ENCODE measurements around the gene DCBLD1. TPM values are rescaled to one million over a fixed set of nuclear protein-coding genes. Genes with fewer than 3 reads are reported as not detected.

DCBLD1 gene
- total and polyA plus RNA-seq, 12 donors = 2.7 to 7.2 (median 4.2) TPM

DNA sequence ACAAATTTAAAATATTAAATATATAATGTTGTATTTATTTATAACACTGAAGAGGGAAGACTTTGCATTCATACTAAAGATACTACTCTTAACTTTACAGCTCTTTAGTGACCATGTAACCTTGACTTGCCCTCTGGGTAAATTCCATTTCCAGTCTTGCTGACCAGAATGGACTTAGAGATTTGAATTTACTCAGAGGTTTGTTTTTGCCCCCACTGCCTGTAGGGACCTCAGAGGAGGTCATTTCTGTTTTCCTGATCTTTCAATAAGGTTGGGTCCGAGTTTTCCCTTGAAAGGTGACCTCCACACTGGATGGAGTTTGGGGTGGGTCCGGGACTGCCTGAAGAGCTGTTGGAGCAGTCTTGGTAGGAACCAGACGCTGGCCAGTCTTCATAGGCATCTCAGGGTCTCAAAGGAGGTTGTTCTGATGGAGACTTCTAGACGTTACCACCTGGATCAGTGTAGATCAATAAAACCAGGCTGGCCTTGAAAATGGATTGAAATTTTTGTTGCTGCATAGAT lies 26.0 kb downstream of the DCBLD1 start:
- H3K4me3 ChIP-seq = no peak overlapping the region
- peaks cover 0 to 32% (median 0%) of the 10 kb centered on the region in 9 donors for H3K36me3 ChIP-seq
- peaks cover 0 to 28% (median 7%) of the 10 kb centered on the region in 9 donors for H3K4me1 ChIP-seq
- 94 to 97% methylated on average over 4 of the region's 4 CpGs for WGBS, 2 donors
- H3K27me3 ChIP-seq = no peaks in the 10 kb centered on the region
- no peaks in the 10 kb centered on the region for H3K9me3 ChIP-seq
- no peak overlapping the region for H3K27ac ChIP-seq
- intact Hi-C loops (cut with DNase I) = no loop called here
- no peak for ATAC-seq
- TF ChIP-seq, protein P1, sequence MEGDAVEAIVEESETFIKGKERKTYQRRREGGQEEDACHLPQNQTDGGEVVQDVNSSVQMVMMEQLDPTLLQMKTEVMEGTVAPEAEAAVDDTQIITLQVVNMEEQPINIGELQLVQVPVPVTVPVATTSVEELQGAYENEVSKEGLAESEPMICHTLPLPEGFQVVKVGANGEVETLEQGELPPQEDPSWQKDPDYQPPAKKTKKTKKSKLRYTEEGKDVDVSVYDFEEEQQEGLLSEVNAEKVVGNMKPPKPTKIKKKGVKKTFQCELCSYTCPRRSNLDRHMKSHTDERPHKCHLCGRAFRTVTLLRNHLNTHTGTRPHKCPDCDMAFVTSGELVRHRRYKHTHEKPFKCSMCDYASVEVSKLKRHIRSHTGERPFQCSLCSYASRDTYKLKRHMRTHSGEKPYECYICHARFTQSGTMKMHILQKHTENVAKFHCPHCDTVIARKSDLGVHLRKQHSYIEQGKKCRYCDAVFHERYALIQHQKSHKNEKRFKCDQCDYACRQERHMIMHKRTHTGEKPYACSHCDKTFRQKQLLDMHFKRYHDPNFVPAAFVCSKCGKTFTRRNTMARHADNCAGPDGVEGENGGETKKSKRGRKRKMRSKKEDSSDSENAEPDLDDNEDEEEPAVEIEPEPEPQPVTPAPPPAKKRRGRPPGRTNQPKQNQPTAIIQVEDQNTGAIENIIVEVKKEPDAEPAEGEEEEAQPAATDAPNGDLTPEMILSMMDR (IDR thresholded peaks at IDR 0.05) = no peak
- DNase-seq = no peak

DNA sequence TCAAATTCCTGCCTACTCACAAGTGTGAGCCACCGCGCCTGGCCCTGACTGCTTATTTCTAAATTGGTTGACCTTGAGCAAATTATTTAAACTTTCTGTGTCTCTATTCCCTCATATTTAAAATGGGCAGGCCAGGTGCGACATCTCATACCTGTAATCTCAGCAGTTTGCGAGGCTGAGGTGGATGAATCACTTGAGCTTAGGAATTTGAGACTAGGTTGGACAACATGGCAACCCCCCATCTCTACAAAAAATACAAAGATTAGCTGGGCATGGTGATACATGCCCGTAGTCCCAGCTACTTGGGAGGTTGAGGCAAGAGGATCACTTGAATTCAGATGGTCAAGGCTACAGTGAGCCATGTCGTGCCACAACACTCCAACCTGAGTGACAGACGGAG lies 26.5 kb downstream of the DCBLD1 start:
- WGBS, 2 donors = 98% methylated on average over 7 of the region's 7 CpGs
- no peak for DNase-seq
- intact Hi-C loops (cut with DNase I) = no loop called here
- H3K4me1 ChIP-seq = peaks cover 0 to 28% (median 7%) of the 10 kb centered on the region in 9 donors
- H3K4me3 ChIP-seq = no peak overlapping the region
- no peaks in the 10 kb centered on the region for H3K27me3 ChIP-seq
- no peak overlapping the region for H3K27ac ChIP-seq
- no peaks in the 10 kb centered on the region for H3K9me3 ChIP-seq
- TF ChIP-seq, protein P1 (IDR thresholded peaks at IDR 0.05) = no peak
- ATAC-seq = no peak
- peaks cover 0 to 27% (median 0%) of the 10 kb centered on the region in 9 donors for H3K36me3 ChIP-seq

DNA sequence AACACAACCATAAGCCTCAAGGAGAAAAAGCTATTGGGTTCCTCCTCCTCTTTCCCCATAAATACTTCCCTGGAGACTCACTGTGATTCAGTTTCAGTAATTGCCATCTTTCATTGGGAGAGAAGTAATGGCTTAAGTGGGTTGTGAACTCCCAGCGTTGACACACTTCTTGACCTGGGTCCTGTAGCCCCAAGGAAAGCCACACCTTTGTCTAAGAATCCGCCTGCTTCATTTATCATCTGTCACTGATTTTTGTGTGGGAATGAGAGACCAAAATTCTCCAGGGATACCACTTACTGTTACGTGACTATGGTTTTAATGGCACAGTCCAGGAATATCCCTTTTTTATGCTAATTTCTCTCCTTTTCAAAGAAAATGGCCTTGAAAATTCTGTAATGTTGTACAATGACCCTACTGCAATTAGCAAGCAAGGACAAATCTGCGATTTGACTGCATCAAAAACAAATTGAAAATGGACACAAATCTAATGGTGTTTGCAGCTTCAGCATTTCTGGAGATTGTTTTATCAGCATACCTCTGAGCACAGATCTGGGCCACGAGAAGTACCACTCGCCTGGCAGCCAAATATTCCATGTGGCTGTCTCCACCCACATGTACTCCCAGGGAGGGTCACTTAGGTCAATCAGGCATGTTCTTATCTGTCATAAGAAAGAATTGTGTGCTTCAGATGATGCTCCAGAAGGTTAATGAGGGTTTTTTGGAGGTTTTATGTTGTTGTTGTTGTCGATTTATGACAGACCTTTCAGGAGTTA lies 29.8 kb downstream of the DCBLD1 start:
- H3K4me3 ChIP-seq = no peak overlapping the region
- intact Hi-C loops (cut with DNase I) = no loop called here
- no peaks in the 10 kb centered on the region for H3K27me3 ChIP-seq
- WGBS, 2 donors = 76 to 78% methylated on average over 7 of the region's 7 CpGs
- peaks cover 0 to 19% (median 0%) of the 10 kb centered on the region in 9 donors for H3K4me1 ChIP-seq
- ATAC-seq (no peak), DNase-seq (no peak)
- no peak overlapping the region for H3K27ac ChIP-seq
- H3K9me3 ChIP-seq = no peaks in the 10 kb centered on the region
- H3K36me3 ChIP-seq = no peaks in the 10 kb centered on the region
- TF ChIP-seq, protein P1 (IDR thresholded peaks at IDR 0.05) = no peak

DNA sequence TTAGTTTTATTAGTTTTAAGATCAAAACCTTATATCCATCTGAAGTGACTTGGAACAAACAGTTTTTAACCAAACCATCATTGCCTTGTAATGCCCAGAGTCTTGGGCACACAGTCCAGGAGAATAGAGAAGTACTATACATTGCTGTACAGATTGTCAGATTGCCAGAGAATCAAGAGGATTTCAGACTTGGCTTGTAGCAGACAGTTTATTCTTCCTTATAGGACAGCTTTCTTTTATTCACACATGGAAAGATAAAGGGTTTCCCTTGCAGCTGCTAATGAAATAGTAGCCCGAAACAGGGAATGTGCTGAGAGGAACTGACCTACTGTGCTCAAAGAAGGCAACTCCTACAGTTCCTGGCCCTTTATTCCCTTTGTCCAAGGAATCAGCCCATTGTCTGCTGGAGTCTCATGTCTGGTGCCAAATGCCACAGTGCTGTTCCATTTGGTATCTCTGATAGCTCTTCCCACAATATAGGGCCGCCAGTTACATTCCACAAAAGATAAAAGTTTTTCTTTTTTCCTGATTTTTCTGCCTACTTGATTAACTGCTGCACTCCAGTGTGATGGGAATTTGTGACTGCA lies 30.6 kb downstream of the DCBLD1 start:
- no peak for ATAC-seq

More for the DNA sequence above, 30.6 kb downstream of the DCBLD1 start:
- Histone ChIP-seq H3K27me3 (no peaks in the 10 kb centered on the region), H3K4me1 (peaks cover 0 to 12% (median 0%) of the 10 kb centered on the region in 9 donors), H3K4me3 (no peak overlapping the region), H3K9me3 (no peaks in the 10 kb centered on the region), H3K27ac (no peak overlapping the region), H3K36me3 (no peaks in the 10 kb centered on the region)
- 62 to 79% methylated on average over 2 of the region's 2 CpGs for WGBS, 2 donors
- intact Hi-C loops (cut with DNase I) = no loop called here
- no peak for DNase-seq
- TF ChIP-seq, protein P1 (IDR thresholded peaks at IDR 0.05) = no peak

Measured in heart right ventricle (tissue), 16 donors.